Effector memory CD4-positive, alpha-beta T cell (primary cell): ENCODE measurements around the gene UBE2V1.

ENCODE experiments used
- DNase-seq, 3 donors: peaks; one replicate each; pipeline ENCODE4 v3.0.0-alpha.2; 2020
- H3K27ac ChIP-seq: 2 replicates; pipeline ENCODE4 v1.7.0; 2013; ENCODE audit warnings: mild to moderate bottlenecking, low read length, moderate library complexity; ENCODE audit not compliant: insufficient read depth, poor library complexity, severe bottlenecking
- H3K27me3 ChIP-seq: replicated peaks from 2 replicates; pipeline ENCODE4 v1.7.0; 2013; ENCODE audit warnings: mild to moderate bottlenecking, low read length; ENCODE audit not compliant: insufficient read depth, control insufficient read depth, poor library complexity, severe bottlenecking
- H3K36me3 ChIP-seq: 2 replicates; pipeline ENCODE4 v1.7.0; 2013; ENCODE audit warnings: mild to moderate bottlenecking, low read length, moderate library complexity; ENCODE audit not compliant: control insufficient read depth, insufficient read depth
- H3K4me1 ChIP-seq: 2 replicates; pipeline ENCODE4 v1.7.0; 2013; ENCODE audit warnings: low read length, mild to moderate bottlenecking; ENCODE audit not compliant: control insufficient read depth, insufficient read depth, poor library complexity, severe bottlenecking
- H3K4me3 ChIP-seq: 2 replicates; pipeline ENCODE4 v1.7.0; 2013; ENCODE audit warnings: low read length, low read depth, mild to moderate bottlenecking; ENCODE audit not compliant: insufficient read depth, poor library complexity, severe bottlenecking
- H3K9me3 ChIP-seq: 2 replicates; pipeline ENCODE4 v1.7.0; 2013; ENCODE audit warnings: mild to moderate bottlenecking, low read length, moderate library complexity; ENCODE audit not compliant: control insufficient read depth

UBE2V1 gene

GRCh38 chr20:50039706-50040431, 73.1 kb downstream of the UBE2V1 start:
- no peak for DNase-seq
- H3K4me1 ChIP-seq, result no peaks in the 10 kb centered on the region
- no peaks in the 10 kb centered on the region for H3K36me3 ChIP-seq
- H3K27me3 ChIP-seq, result no peaks in the 10 kb centered on the region
- no peak overlapping the region for H3K27ac ChIP-seq
- H3K9me3 ChIP-seq, result no peaks in the 10 kb centered on the region
- H3K4me3 ChIP-seq, result no peak overlapping the region

- no peaks in the 10 kb centered on the region for H3K4me1 ChIP-seq
- no peak overlapping the region for H3K27ac ChIP-seq
- no peaks in the 10 kb centered on the region for H3K36me3 ChIP-seq
- H3K4me3 ChIP-seq, result no peak overlapping the region
- H3K27me3 ChIP-seq, result no peaks in the 10 kb centered on the region
- no peaks in the 10 kb centered on the region for H3K9me3 ChIP-seq
- no peak for DNase-seq
Measured at GRCh38 chr20:50038574-50038991, 74.4 kb downstream of the UBE2V1 start.

GRCh38 chr20:50038169-50038568, 74.8 kb downstream of the UBE2V1 start:
- Histone ChIP-seq H3K4me3 (no peak overlapping the region), H3K36me3 (no peaks in the 10 kb centered on the region), H3K27me3 (no peaks in the 10 kb centered on the region), H3K4me1 (no peaks in the 10 kb centered on the region), H3K27ac (no peak overlapping the region), H3K9me3 (no peaks in the 10 kb centered on the region)
- no peak for DNase-seq

- H3K27me3 ChIP-seq, result no peaks in the 10 kb centered on the region
- no peak for DNase-seq
- H3K9me3 ChIP-seq, result no peaks in the 10 kb centered on the region
- no peaks in the 10 kb centered on the region for H3K36me3 ChIP-seq
- no peak overlapping the region for H3K27ac ChIP-seq
- H3K4me1 ChIP-seq, result no peaks in the 10 kb centered on the region
- H3K4me3 ChIP-seq, result no peak overlapping the region
Measured at GRCh38 chr20:50037575-50037974, 75.4 kb downstream of the UBE2V1 start.

GRCh38 chr20:50037123-50037522, 75.8 kb downstream of the UBE2V1 start:
- no peaks in the 10 kb centered on the region for H3K27me3 ChIP-seq
- DNase-seq, result no peak
- no peaks in the 10 kb centered on the region for H3K9me3 ChIP-seq
- no peak overlapping the region for H3K27ac ChIP-seq
- no peak overlapping the region for H3K4me3 ChIP-seq
- H3K36me3 ChIP-seq, result no peaks in the 10 kb centered on the region
- no peaks in the 10 kb centered on the region for H3K4me1 ChIP-seq

- DNase-seq, result no peak
- no peaks in the 10 kb centered on the region for H3K36me3 ChIP-seq
- no peaks in the 10 kb centered on the region for H3K9me3 ChIP-seq
- H3K27me3 ChIP-seq, result no peaks in the 10 kb centered on the region
- H3K4me3 ChIP-seq, result no peak overlapping the region
- no peak overlapping the region for H3K27ac ChIP-seq
- H3K4me1 ChIP-seq, result no peaks in the 10 kb centered on the region
Measured at GRCh38 chr20:50036703-50037102, 76.2 kb downstream of the UBE2V1 start.

GRCh38 chr20:50034567-50035180, 78.3 kb downstream of the UBE2V1 start:
- DNase-seq, result no peak
- Histone ChIP-seq H3K9me3 (no peaks in the 10 kb centered on the region), H3K27me3 (no peaks in the 10 kb centered on the region), H3K27ac (no peak overlapping the region), H3K36me3 (no peaks in the 10 kb centered on the region), H3K4me1 (no peaks in the 10 kb centered on the region), H3K4me3 (no peak overlapping the region)

GRCh38 chr20:50032955-50033666, 79.8 kb downstream of the UBE2V1 start:
- Histone ChIP-seq H3K27ac (no peak overlapping the region), H3K36me3 (no peaks in the 10 kb centered on the region), H3K27me3 (no peaks in the 10 kb centered on the region), H3K9me3 (no peaks in the 10 kb centered on the region), H3K4me1 (no peaks in the 10 kb centered on the region), H3K4me3 (no peak overlapping the region)
- DNase-seq, result no peak
